H9 (cell line): Measurements from ENCODE around the gene DMD. TPM values are rescaled to one million over a fixed set of nuclear protein-coding genes. Genes with fewer than 3 reads are reported as not detected.

Source experiments
- DNase-seq: peaks from one replicate; pipeline ENCODE4 v3.0.0-alpha.2; 2017
- H2AFZ ChIP-seq: one replicate; pipeline ENCODE4 v1.6.1; 2013; ENCODE audit warnings: mild to moderate bottlenecking, low read length, control low read depth, moderate library complexity
- H2AK5ac ChIP-seq: 2 replicates; pipeline ENCODE4 v1.6.1; 2013; ENCODE audit warnings: low read length, control low read depth, mixed read lengths; ENCODE audit not compliant: insufficient read length
- H2BK120ac ChIP-seq: one replicate; pipeline ENCODE4 v1.6.1; 2013; ENCODE audit warnings: low read depth, mild to moderate bottlenecking, low read length, control low read depth, inconsistent platforms; ENCODE audit not compliant: poor library complexity, severe bottlenecking
- H2BK12ac ChIP-seq: 2 replicates; pipeline ENCODE4 v1.6.1; 2013; ENCODE audit warnings: low read length, control low read depth, mixed read lengths, low read depth; ENCODE audit not compliant: insufficient read length
- H2BK15ac ChIP-seq: 2 replicates; pipeline ENCODE4 v1.6.1; 2013; ENCODE audit warnings: low read depth, low read length, control low read depth
- H2BK20ac ChIP-seq: one replicate; pipeline ENCODE4 v1.6.1; 2013; ENCODE audit warnings: low read depth, mild to moderate bottlenecking, low read length, control low read depth, inconsistent platforms; ENCODE audit not compliant: poor library complexity, severe bottlenecking
- H2BK5ac ChIP-seq: 2 replicates; pipeline ENCODE4 v1.6.1; 2013; ENCODE audit warnings: low read length, control low read depth, mixed read lengths; ENCODE audit not compliant: insufficient read length
- H3K14ac ChIP-seq: 2 replicates; pipeline ENCODE4 v1.6.1; 2013; ENCODE audit warnings: low read length, control low read depth; ENCODE audit not compliant: insufficient read depth
- H3K18ac ChIP-seq: 2 replicates; pipeline ENCODE4 v1.6.1; 2013; ENCODE audit warnings: low read depth, mild to moderate bottlenecking, mixed read lengths, low read length, control low read depth; ENCODE audit not compliant: insufficient read length
- H3K23ac ChIP-seq: 2 replicates; pipeline ENCODE4 v1.6.1; 2013; ENCODE audit warnings: low read length, control low read depth, mixed read lengths, low read depth; ENCODE audit not compliant: insufficient read length
- H3K23me2 ChIP-seq: 2 replicates; pipeline ENCODE4 v1.6.1; 2013; ENCODE audit warnings: low read depth, mild to moderate bottlenecking, mixed read lengths, low read length, control low read depth; ENCODE audit not compliant: insufficient read length, poor library complexity, severe bottlenecking
- H3K27ac ChIP-seq: 2 replicates; pipeline ENCODE4 v1.5.1; 2013; ENCODE audit warnings: low read length, control low read depth, mixed read lengths, low read depth; ENCODE audit not compliant: insufficient read length
- H3K27me3 ChIP-seq: 2 replicates; pipeline ENCODE4 v1.6.1; 2013; ENCODE audit warnings: low read length, control low read depth, inconsistent platforms; ENCODE audit not compliant: insufficient read depth
- H3K4ac ChIP-seq: 2 replicates; pipeline ENCODE4 v1.6.1; 2013; ENCODE audit warnings: low read depth, mild to moderate bottlenecking, control low read depth, inconsistent platforms, low read length, moderate library complexity
- H3K4me1 ChIP-seq: 2 replicates; pipeline ENCODE4 v1.6.1; 2013; ENCODE audit warnings: low read length, control low read depth, inconsistent platforms; ENCODE audit not compliant: insufficient read depth
- H3K4me2 ChIP-seq: 2 replicates; pipeline ENCODE4 v1.6.1; 2013; ENCODE audit warnings: low read length, control low read depth, mixed read lengths; ENCODE audit not compliant: insufficient read length, insufficient read depth
- H3K56ac ChIP-seq: 2 replicates; pipeline ENCODE4 v1.6.1; 2013; ENCODE audit warnings: low read depth, mild to moderate bottlenecking, mixed read lengths, low read length, control low read depth; ENCODE audit not compliant: insufficient read length
- H3K79me1 ChIP-seq: 2 replicates; pipeline ENCODE4 v1.6.1; 2013; ENCODE audit warnings: low read depth, mild to moderate bottlenecking, moderate library complexity, low read length, control low read depth, inconsistent platforms; ENCODE audit not compliant: insufficient read depth, poor library complexity, severe bottlenecking
- H3K79me2 ChIP-seq: 2 replicates; pipeline ENCODE4 v1.6.1; 2013; ENCODE audit warnings: low read length, control low read depth, inconsistent platforms; ENCODE audit not compliant: insufficient read depth
- H3K9ac ChIP-seq: 2 replicates; pipeline ENCODE4 v1.6.1; 2013; ENCODE audit warnings: low read length, control low read depth, mixed read lengths; ENCODE audit not compliant: insufficient read length; ENCODE audit errors: extremely low read depth
- H3K9me3 ChIP-seq: one replicate; pipeline ENCODE4 v1.6.1; 2013; ENCODE audit warnings: low read depth, low read length, inconsistent platforms; ENCODE audit not compliant: control insufficient read depth
- H3T11ph ChIP-seq: one replicate; pipeline ENCODE4 v1.6.1; 2013; ENCODE audit warnings: mild to moderate bottlenecking, low read length, control low read depth, inconsistent platforms
- H4K20me1 ChIP-seq: one replicate; pipeline ENCODE4 v1.6.1; 2013; ENCODE audit not compliant: control insufficient read depth, insufficient read length, insufficient read depth
- H4K5ac ChIP-seq: 2 replicates; pipeline ENCODE4 v1.6.1; 2013; ENCODE audit warnings: low read depth, mild to moderate bottlenecking, mixed read lengths, low read length, control low read depth; ENCODE audit not compliant: insufficient read length
- H4K8ac ChIP-seq: replicated peaks from 2 replicates; pipeline ENCODE4 v1.6.1; 2013; ENCODE audit warnings: low read length, control low read depth, mixed read lengths, low read depth; ENCODE audit not compliant: insufficient read length
- H4K91ac ChIP-seq: 2 replicates; pipeline ENCODE4 v1.6.1; 2013; ENCODE audit warnings: low read depth, mild to moderate bottlenecking, moderate library complexity, mixed read lengths, low read length, control low read depth; ENCODE audit not compliant: insufficient read length
- H3K27ac Mint-ChIP-seq, 3 experiments: 2 replicates in 2 of 3; 3 replicates in 1 of 3; pipeline ENCODE4 v1.8.0; 2020 to 2021; ENCODE audit warnings: mixed read lengths in 3 of 3, mild to moderate bottlenecking in 1 of 3, moderate library complexity in 1 of 3
- H3K27me3 Mint-ChIP-seq: 2 replicates; pipeline ENCODE4 v1.8.0; 2021; ENCODE audit warnings: low read depth, mild to moderate bottlenecking, moderate library complexity, mixed read lengths
- H3K36me3 Mint-ChIP-seq, 3 experiments: 2 replicates in 2 of 3; 3 replicates in 1 of 3; pipeline ENCODE4 v1.8.0; 2020 to 2021; ENCODE audit warnings: low read depth in 3 of 3, mixed read lengths in 3 of 3; ENCODE audit not compliant: insufficient read depth in 1 of 3
- H3K4me1 Mint-ChIP-seq, 2 experiments: 2 replicates each; pipeline ENCODE4 v1.8.0; 2020; ENCODE audit warnings: mixed read lengths in 2 of 2
- H3K4me3 Mint-ChIP-seq, 2 experiments: 2 replicates in 1 of 2; 3 replicates in 1 of 2; pipeline ENCODE4 v1.8.0; 2020 to 2021; ENCODE audit warnings: mild to moderate bottlenecking in 2 of 2, mixed read lengths in 2 of 2, moderate library complexity in 1 of 2
- H3K9me3 Mint-ChIP-seq, 2 experiments: 2 replicates in 1 of 2; 3 replicates in 1 of 2; pipeline ENCODE4 v1.8.0; 2020; ENCODE audit warnings: mild to moderate bottlenecking in 2 of 2, mixed read lengths in 2 of 2, moderate library complexity in 1 of 2
- WGBS: extraction: QIAGEN DNeasy Blood & Tissue Kit; methylation state at CpG from one replicate; pipeline ENCODE4 v1.1.7; 2013; ENCODE audit warnings: missing lambda C conversion rate, low lambda C conversion rate, mixed read lengths; ENCODE audit not compliant: insufficient read length; ENCODE audit errors: extremely low coverage; 5-methylcytosine and 5-hydroxymethylcytosine counted together
- total RNA-seq: library from RNA; stranded (reverse); gene quantifications from 2 replicates; pipeline ENCODE4 v1.2.1, GENCODE V29; 2021
- TF ChIP-seq, protein P1 (sequence below): fragments of 200-600 bp; sonication (generic); conservative IDR thresholded peaks from 3 replicates; pipeline ENCODE4 v1.8.0; 2021; ENCODE audit warnings: antibody characterized with exemption, mild to moderate bottlenecking

Gene DMD
- total RNA-seq, 1 experiment from 2014 or later = 3.8 TPM

DNA sequence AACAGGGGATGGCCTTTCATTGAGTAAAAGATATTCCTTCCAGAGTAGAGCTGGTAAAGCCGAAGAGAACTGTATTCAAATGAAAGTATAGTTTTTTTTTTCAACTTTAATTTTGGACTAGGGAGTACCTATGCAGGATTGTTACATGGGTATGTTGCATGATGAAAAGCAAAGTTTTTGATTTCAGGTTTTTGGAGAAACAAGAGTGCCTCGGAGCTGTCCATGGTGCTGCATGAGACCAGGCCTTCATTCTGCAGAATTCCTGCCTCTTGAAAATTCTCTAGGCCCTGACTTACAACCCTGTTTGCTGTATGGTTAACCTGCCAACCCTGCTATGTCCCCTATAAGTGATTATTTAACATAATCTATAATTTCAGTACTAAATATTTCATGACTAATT, 1073.8 kb downstream of the DMD start:
- no peak overlapping the region for H3K56ac ChIP-seq
- H2BK5ac ChIP-seq = no peak overlapping the region
- Mint-ChIP-seq H3K27me3 (no peaks in the 10 kb centered on the region; the same call in 1 of the 2 replicates), H3K36me3 (peaks cover 0 to 5% (median 5%) of the 10 kb centered on the region in 3 experiments; a peak in 3 of 7 replicates), H3K4me1 (no peaks in the 10 kb centered on the region), H3K9me3 (peaks cover 47 to 50% of the 10 kb centered on the region in 2 experiments), H3K4me3 (no peak overlapping the region), H3K27ac (no peak overlapping the region)
- no peak overlapping the region for H3K4me2 ChIP-seq
- H3K9me3 ChIP-seq = no peaks in the 10 kb centered on the region
- H3K9ac ChIP-seq = no peak overlapping the region
- no peaks in the 10 kb centered on the region for H3K79me1 ChIP-seq
- no peak overlapping the region for H3K27ac ChIP-seq
- no peaks in the 10 kb centered on the region for H3K23me2 ChIP-seq
- no peak overlapping the region for H3K23ac ChIP-seq
- H3K4me1 ChIP-seq = no peaks in the 10 kb centered on the region
- H2AK5ac ChIP-seq = no peak overlapping the region
- TF ChIP-seq, protein P1, sequence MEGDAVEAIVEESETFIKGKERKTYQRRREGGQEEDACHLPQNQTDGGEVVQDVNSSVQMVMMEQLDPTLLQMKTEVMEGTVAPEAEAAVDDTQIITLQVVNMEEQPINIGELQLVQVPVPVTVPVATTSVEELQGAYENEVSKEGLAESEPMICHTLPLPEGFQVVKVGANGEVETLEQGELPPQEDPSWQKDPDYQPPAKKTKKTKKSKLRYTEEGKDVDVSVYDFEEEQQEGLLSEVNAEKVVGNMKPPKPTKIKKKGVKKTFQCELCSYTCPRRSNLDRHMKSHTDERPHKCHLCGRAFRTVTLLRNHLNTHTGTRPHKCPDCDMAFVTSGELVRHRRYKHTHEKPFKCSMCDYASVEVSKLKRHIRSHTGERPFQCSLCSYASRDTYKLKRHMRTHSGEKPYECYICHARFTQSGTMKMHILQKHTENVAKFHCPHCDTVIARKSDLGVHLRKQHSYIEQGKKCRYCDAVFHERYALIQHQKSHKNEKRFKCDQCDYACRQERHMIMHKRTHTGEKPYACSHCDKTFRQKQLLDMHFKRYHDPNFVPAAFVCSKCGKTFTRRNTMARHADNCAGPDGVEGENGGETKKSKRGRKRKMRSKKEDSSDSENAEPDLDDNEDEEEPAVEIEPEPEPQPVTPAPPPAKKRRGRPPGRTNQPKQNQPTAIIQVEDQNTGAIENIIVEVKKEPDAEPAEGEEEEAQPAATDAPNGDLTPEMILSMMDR = no peak
- H3K18ac ChIP-seq = no peak overlapping the region
- no peak overlapping the region for H3K4ac ChIP-seq
- H3K79me2 ChIP-seq = no peaks in the 10 kb centered on the region
- H4K91ac ChIP-seq = no peak overlapping the region
- no peak overlapping the region for H2AFZ ChIP-seq
- no peak overlapping the region for H2BK15ac ChIP-seq
- no peak overlapping the region for H3K14ac ChIP-seq
- DNase-seq = peak; percentile 27
- no peak overlapping the region for H2BK20ac ChIP-seq
- H4K5ac ChIP-seq = no peak overlapping the region
- no CpG with 5 or more reads among the region's 2 CpGs for WGBS
- H3T11ph ChIP-seq = no peak overlapping the region
- H4K20me1 ChIP-seq = no peaks in the 10 kb centered on the region
- H2BK12ac ChIP-seq = no peak overlapping the region
- no peak overlapping the region for H4K8ac ChIP-seq
- H3K27me3 ChIP-seq = no peaks in the 10 kb centered on the region
- no peak overlapping the region for H2BK120ac ChIP-seq
